Uterus (tissue), 4 donors: Measurements from ENCODE around the gene EDN2. TPM values are rescaled to one million over a fixed set of nuclear protein-coding genes. Genes with fewer than 3 reads are reported as not detected.

Experiments
- DNase-seq, 2 donors: peaks; one replicate each; pipeline ENCODE4 v3.0.0-alpha.2; 2019 to 2020
- H3K27ac ChIP-seq, 2 donors: fragments of 200-600 bp; sonication (generic); 1 replicate in 1 of 2; 2 replicates in 1 of 2; pipeline ENCODE4 v1.5.1; 2016 to 2018
- H3K27me3 ChIP-seq, 2 donors: fragments of 200-600 bp; sonication (generic); one replicate each; pipeline ENCODE4 v1.5.1; 2018 to 2019; ENCODE audit warnings: control low read depth in 1 of 2
- H3K36me3 ChIP-seq, 2 donors: fragments of 200-600 bp; sonication (generic); one replicate each; pipeline ENCODE4 v1.5.1; 2019; ENCODE audit warnings: control low read depth in 1 of 2
- H3K4me1 ChIP-seq, 2 donors: fragments of 200-600 bp; sonication (generic); one replicate each; pipeline ENCODE4 v1.5.1; 2018 to 2019; ENCODE audit warnings: control low read depth in 1 of 2
- H3K4me3 ChIP-seq, 2 donors: fragments of 200-600 bp; sonication (generic); 1 replicate in 1 of 2; 2 replicates in 1 of 2; pipeline ENCODE4 v1.5.1; 2018 to 2019; ENCODE audit warnings: mild to moderate bottlenecking in 1 of 2
- H3K9me3 ChIP-seq, 2 donors: fragments of 200-600 bp; sonication (generic); one replicate each; pipeline ENCODE4 v1.5.1; 2019; ENCODE audit warnings: control low read depth in 1 of 2
- CTCF ChIP-seq, 4 experiments: fragments of 200-600 bp in 2 of 4; fragments of 450-650 bp in 2 of 4; sonication (generic) in 2 of 4; IDR thresholded peaks; one replicate each; pipeline ENCODE4 v1.5.1; 2016 to 2019; ENCODE audit warnings: antibody characterized with exemption in 4 of 4, mild to moderate bottlenecking in 2 of 4, moderate library complexity in 1 of 4
- POLR2A ChIP-seq, 2 donors: fragments of 450-650 bp; IDR thresholded peaks; one replicate each; pipeline ENCODE4 v1.6.1; 2016; ENCODE audit warnings: antibody characterized with exemption in 2 of 2, mild to moderate bottlenecking in 1 of 2, moderate library complexity in 1 of 2
- intact Hi-C: fragments of 100-400 bp; cut with DNase I; formaldehyde crosslinking; loops from one replicate; pipeline ENCODE4 v1.15.1; 2023; ENCODE audit warnings: low total_unique reads
- total RNA-seq, 4 donors: library from RNA; depleted of rRNA in 3 of 4; stranded (reverse); fragments of >200 nt in 3 of 4; gene quantifications; one replicate each; pipeline versions ENCODE4 v1.1.0 to v1.2.4, GENCODE V29; 2014 to 2023
- donor health status: DM: yes; HTN: yes; CAD: no.

The EDN2 gene
- total RNA-seq, 4 donors from 2014 or later, result 1.6 to 3.7 TPM; not detected in 2

GRCh38 chr1:41530411-41530810, 45.9 kb upstream of the EDN2 start:
- Histone ChIP-seq H3K27me3 (no peaks in the 10 kb centered on the region), H3K27ac (no peak overlapping the region), H3K36me3 (no peaks in the 10 kb centered on the region), H3K4me1 (no peaks in the 10 kb centered on the region), H3K9me3 (no peaks in the 10 kb centered on the region), H3K4me3 (no peak overlapping the region)
- TF ChIP-seq POLR2A (IDR thresholded peaks at IDR 0.05) (no peak), CTCF (IDR thresholded peaks at IDR 0.05) (no peak)
- intact Hi-C loops, result no loop called here
- no peak for DNase-seq

GRCh38 chr1:41529621-41530395, 45.3 kb upstream of the EDN2 start:
- Histone ChIP-seq H3K27me3 (no peaks in the 10 kb centered on the region), H3K36me3 (no peaks in the 10 kb centered on the region), H3K9me3 (no peaks in the 10 kb centered on the region), H3K27ac (no peak overlapping the region), H3K4me1 (no peaks in the 10 kb centered on the region), H3K4me3 (no peak overlapping the region)
- intact Hi-C loops, result no loop called here
- DNase-seq, result no peak
- TF ChIP-seq POLR2A (IDR thresholded peaks at IDR 0.05) (no peak), CTCF (IDR thresholded peaks at IDR 0.05) (no peak)

- Histone ChIP-seq H3K27ac (no peak overlapping the region), H3K27me3 (no peaks in the 10 kb centered on the region), H3K4me1 (no peaks in the 10 kb centered on the region), H3K9me3 (no peaks in the 10 kb centered on the region), H3K4me3 (no peak overlapping the region), H3K36me3 (no peaks in the 10 kb centered on the region)
- no peak for TF ChIP-seq POLR2A (IDR thresholded peaks at IDR 0.05)
- TF ChIP-seq CTCF (IDR thresholded peaks at IDR 0.05), result no peak
- no peak for DNase-seq
- intact Hi-C loops, result no loop called here
Measured at GRCh38 chr1:41528726-41529605, 44.5 kb upstream of the EDN2 start.

- no peak for DNase-seq
Measured at GRCh38 chr1:41528106-41528505, 43.6 kb upstream of the EDN2 start.

More at GRCh38 chr1:41528106-41528505, 43.6 kb upstream of the EDN2 start:
- Histone ChIP-seq H3K4me1 (no peaks in the 10 kb centered on the region), H3K27ac (no peak overlapping the region), H3K27me3 (no peaks in the 10 kb centered on the region), H3K4me3 (no peak overlapping the region), H3K36me3 (no peaks in the 10 kb centered on the region), H3K9me3 (no peaks in the 10 kb centered on the region)
- intact Hi-C loops, result no loop called here
- TF ChIP-seq POLR2A (IDR thresholded peaks at IDR 0.05) (no peak), CTCF (IDR thresholded peaks at IDR 0.05) (no peak)
